HG03432 (cell line): Measurements from ENCODE around the gene LIMA1.
"Not testable (repeated sequence)": the region's sequence is repeated elsewhere in the genome, so short reads cannot be mapped to it uniquely, and the experiment has no call there.

Source experiments
- ATAC-seq: cut with Tn5 transposase; IDR thresholded peaks from one replicate; pipeline ENCODE4 v1.9.1; 2021; ENCODE audit warnings: mild to moderate bottlenecking, moderate library complexity; ENCODE audit not compliant: unreplicated experiment

LIMA1 gene

DNA sequence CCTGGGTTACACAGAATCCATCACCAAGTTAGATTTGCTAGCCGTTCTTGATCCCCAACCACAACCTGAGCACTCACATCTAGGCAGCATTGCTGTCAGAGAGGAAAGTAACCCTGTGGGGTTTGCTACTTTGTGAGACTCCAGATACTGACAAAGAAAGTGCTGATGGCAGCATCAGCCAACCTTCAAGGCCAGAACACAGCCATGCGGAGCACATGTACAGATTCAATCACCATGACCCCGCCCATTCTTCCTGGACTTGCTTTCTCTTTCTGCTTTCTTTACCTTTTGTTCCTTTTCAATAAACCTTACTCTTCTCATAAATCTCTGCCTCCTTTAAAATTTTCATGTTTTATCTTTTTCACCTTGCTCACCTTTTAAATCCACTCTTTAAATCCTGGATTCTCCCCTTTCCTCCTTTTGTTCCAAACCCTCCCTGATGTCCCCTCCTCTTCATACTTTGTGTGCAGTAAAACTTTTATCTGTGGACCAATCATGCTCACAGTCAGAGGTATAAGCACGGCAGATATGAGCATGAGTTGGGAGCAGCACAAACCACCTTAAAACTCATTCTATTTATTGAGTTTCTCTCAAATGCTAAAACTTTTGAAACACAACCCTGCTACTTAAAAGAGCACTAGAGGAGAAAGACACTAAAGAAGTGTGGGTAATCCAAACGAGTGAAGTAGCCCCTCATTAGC lies 94.3 kb downstream of the LIMA1 start:
- ATAC-seq, result no peak

DNA sequence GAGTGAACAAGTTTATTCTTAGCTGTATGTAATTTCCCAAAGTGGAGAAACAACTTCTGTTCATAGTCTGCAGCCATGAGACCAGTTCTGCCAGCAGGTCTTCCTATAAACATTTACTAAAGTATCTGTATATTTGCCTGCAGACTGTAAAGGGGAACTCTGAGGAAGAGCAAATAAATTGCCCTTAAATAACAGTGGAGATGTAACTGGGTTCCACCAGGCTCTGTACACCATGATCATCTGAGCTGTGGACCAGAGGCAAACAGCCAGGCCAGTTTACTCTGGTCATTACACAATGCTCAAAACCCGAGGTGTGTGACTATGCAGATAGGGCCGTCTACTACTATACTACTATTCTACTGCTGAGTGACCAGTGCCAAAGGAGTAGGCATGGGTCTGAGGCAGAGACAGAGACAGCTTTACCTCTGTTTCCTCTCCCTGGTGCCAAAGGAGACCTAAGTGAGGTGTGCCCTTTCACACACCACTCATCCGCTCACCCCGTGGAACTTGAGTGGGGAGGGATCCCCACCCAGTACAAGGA lies 95.0 kb downstream of the LIMA1 start:
- ATAC-seq, result no peak

DNA sequence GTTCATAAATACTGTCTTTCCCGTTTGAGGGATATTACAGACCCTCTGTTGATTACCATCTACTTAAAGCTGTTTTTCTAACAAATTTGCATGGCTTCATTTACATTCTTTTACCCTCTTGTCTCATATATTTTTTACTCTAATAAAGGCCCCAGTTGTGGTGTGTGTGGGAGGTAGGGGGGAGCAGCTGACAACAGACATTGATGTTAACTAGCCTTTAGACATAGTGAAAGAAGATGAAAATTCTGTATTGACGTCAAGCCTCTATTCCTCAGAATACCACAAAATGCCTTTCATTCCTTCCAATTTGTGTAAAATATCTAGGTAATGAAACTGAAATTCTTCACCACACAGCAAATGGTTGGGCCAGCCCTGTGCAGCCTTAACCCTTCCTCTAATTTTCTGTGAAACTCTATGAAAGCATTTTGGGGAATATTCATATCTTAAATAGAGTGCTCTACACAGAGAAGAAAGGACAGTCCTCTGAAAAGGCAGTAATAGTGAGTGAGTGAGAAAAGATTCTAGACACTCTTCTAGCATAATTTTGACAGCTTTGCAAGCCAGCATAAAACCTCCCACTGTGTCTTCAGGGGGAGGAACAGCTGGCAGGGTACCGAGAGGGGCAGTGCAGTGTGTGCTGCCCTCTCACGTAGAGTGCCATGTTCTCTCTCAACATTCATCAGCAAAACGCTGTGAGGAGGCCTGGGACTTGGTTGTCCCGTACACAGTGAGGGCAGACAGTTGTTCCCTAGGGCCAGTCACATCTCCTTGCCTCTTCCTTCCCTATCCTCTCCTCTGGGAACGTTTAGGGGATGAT lies 96.0 kb downstream of the LIMA1 start:
- peak; percentile 71 for ATAC-seq

DNA sequence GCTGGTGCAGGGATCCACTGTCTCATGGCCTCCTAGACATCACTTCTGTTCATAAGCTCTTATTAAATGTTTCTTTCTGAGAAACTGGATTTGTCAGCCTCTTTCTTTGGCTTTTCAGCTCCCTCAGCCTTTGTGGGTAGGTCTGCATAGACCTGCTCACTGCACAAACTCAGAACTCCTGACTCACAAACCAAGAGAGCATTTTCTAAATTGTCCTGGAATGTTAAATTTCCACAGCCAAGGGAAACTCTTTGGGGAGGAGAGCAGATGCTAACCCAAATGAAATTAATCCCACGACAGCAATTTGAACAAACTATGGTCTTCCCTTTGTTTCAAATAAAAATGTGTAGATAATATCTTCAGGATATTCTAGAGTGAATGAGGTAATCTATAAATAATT lies 96.6 kb downstream of the LIMA1 start:
- no peak for ATAC-seq

DNA sequence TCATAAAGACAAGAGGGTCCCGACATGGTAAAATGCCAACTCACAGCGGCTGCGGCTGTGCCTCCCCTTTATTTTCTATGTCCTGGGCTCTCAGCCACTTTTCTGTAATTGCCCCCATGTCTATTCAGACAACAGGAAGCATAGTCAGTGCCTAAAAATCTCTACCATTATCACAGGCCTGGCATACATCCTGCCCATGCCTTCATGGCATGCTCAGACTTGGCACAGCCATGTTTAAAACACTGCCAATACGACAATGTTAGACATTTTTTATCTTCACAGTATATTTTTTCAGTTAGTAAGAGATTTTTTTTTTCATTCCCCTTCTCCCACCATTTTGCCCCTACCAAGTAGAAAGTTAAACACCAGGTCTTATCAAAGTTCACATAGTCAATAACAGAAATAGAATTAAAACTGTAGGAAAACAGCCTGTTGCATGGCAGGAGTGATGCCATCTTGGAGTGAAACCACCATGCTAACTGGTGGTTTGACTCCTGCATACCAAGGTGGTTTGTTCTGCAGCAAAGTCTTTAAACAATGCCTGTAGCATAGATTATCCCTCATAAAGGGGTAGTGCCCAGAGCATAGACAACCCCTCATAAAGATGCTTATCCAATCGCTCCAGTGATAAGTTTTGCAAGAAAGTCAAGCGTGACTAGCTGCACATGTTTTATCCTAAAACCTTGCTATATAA lies 97.2 kb downstream of the LIMA1 start:
- ATAC-seq, result no peak

DNA sequence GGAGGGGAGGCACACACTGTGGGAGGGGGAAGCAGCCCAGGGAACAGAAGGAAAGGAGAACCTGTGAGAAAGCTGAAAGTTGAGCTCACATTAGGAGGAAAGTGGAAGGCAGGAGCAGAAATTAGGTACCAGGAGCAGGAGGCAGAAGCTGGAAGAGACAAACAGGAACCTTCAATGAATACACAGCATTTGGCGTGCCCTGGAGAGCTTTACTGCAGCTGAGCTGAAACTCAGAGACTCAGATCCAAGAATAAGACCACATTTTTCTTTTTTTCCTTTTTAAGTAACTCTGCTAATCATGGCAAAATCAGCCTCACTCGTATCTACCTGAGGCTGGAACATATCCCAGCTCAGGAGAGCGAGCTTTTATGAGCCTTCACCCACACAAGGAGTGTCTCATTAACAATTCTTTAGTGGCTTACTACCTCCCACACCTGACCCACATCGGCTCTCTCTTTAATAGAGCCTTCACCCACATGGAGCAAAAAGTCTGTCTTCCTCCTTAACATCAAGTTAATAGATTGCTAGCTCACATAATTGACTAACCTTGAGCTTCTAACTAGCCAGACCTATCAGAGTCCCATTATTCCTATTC lies 97.9 kb downstream of the LIMA1 start:
- ATAC-seq, result no peak

DNA sequence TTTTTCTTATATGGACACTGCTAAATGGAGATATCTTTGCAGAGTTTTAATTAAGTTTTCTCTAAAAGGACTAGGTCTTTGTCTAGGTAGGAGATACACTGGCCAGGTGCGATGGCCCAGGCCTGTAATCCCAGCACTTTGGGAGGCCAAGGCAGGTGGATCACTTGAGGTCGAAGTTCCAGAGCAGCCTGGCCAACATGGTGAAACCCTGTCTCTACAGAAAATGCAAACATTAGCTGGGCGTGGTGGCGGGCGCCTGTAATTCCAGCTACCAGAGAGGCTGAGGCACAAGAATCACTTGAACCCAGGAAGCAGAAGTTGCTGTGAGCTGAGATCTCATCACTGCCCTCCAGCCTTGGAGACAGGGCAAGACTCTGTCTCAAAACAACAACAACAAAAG lies 99.1 kb downstream of the LIMA1 start:
- no peak for ATAC-seq

DNA sequence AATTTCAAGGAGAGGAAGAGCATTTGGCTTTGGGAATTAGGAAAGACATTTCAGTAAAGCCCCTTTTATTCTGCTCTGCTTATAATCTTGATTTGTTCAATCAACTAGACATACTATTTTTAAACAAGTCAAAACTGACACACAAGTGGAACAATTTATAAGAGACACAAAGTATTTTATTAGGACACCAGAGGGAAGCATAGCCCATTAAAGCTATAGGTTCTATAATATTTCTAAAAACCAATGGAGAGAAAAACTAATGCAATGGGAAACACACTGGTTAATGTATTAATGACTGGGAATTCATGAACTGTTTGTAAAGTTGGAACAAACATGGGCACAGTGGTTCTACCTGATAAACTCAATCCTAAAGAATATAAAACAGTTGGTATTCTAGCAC lies 100.9 kb downstream of the LIMA1 start:
- no peak for ATAC-seq

DNA sequence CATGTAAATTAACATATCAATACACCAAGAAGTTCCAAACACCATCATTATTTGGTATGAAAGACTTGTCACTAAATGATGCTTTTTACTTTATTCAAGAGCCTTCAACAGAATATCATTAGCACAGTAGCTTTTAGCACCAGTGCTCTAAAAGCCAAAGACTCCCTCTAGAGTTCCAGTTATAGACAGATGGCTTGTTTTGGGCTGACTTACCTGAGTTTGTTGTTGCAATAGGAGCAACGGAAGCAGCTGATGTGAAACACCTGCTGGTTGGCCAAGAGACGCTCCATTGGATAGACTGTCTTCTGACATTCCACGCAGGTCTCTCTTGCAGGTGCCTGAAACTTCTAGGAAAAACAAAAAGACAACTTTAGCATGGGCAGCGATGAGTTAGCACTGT lies 101.6 kb downstream of the LIMA1 start:
- ATAC-seq, result no peak

DNA sequence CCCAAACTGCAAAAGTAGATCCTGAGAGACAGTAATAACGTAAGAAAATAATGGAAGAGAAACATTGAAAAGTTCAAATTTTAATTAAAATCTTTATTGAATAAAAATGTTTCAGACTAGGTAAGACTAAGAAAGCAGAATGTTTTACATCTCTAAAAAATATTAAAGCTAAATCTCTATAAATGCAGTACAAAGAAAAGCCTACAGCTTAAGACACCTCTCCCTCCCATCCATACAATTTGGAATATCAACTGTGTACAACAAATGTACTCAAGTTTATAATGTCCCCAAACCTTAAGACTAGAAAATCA lies 107.6 kb downstream of the LIMA1 start:
- ATAC-seq, result no peak

DNA sequence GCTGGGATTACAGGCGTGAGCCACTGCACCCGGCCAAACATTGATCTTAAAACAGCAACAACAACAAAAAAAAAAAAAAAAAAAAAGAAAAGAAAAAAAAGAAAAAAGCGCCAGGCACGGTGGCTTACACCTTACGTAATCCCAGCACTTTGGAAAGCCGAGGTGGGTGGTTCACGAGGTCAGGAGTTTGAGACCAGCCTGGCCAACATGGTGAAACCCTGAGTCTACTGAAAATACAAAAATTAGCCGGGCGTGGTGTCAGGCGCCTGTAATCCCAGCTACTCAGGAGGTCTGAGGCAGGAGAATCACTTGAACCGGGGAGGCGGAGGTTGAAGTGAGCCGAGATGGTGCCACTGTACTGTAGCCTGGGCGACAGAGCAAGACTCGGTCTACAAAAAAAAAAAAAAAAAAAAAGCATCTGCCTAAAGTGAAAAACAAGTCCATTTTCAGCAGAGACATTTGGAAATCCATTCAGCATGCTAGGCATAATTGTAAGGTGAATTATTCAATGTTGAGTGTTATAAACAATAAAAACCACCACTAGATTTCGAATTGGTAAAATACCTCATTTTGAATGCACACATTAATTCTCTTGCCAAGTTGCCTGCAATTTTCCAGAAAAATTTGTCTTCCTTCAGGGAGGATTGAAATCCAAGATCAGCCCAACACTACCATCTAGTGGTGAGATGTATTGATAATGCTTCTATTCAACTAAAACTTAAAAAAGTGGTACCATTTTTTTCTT lies 108.2 kb downstream of the LIMA1 start:
- ATAC-seq, result no peak

DNA sequence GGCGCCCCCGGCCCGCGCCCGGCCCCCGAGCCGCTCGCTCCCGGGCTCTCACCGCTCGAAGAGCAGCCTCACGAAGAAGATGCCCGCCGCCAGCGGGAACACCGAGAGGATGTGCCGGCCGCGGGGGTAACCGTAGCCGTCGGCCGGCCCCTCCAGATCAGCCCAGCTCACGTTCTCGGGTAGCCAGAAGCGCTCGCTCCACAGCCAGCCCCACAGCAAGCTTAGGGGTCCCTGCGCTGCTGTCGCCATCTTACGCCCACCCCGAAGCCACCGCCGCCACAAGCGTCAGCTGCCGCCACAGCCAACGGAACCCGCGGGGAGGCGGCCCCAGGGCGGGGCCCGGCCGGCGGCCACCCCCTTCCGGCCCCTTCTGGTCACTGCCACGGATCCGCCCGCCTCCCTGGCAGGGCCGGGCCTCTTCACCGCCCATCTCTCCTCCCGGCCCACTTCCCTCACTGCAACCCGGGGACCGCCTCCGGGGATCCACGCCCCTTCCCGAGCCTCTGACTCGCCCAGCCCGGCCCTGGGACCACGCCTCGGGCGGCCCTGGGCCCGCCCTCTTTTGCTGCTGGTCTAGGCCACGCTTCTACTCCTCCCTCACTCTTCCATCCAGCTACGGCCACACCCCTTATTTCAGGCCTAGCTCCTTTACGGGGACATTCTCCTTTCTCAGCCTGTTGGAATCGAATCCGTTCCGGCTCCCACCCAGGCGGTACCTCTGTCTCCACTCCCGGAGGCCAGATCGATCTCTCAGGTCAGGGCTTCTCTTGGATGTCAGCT lies 116.1 kb downstream of the LIMA1 start, which contains the start of gene CERS5:
TSS of gene CERS5 (minus strand) at position 321 of the 780 bp plus-strand sequence. CDS start at position 249, 72 bp downstream.
- ATAC-seq, result peak; percentile 98

DNA sequence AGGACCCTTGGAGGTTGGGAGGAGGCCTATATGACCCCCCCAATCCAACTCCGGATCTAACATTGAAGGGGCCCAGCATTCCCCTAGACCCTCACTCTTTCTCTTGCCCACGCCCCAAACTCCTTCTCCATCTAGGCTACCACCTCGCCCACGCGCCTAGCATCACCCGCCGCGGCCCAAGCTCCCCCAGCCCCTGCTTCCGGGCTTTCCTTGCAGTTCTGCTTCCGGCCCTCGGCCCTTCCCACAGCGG lies 116.6 kb downstream of the LIMA1 start:
- peak; percentile 46 for ATAC-seq

DNA sequence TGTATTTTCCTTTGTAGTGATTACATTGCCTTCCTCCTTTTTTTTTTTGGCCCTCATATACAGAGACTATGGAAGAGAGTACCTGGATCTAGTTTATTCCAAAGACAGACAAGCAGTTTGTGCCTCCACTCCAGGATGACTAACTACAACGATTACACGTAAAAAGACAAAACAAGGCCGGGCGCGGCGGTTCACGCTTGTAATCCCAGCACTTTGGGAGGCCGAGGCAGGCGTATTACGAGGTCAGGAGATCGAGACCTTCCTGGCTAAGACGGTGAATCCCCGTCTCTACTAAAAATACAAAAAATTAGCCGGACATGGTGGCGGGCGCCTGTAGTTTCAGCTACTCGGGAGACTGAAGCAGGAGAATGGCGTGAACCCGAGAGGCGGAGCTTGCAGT lies 118.4 kb downstream of the LIMA1 start:
- ATAC-seq, result no peak

DNA sequence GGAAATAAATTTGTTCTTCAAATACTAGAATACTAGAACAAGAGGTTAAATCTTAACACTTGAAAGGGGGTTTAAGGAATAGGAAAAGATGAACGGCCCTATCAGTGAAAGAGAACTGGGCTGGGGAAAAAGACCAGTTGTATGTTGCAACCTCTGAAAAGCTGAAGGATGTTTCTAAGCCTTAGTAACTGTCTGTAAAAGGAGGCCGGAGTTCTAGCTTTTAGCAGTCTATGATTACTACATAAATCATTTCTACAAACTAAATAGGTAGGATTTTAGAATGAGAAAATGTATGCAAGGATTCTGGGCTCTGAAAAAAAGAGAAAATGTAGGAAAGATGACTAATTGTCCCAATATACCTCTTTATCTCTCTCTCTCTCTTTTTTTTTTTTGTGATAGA lies 121.1 kb downstream of the LIMA1 start:
- ATAC-seq, result no peak

DNA sequence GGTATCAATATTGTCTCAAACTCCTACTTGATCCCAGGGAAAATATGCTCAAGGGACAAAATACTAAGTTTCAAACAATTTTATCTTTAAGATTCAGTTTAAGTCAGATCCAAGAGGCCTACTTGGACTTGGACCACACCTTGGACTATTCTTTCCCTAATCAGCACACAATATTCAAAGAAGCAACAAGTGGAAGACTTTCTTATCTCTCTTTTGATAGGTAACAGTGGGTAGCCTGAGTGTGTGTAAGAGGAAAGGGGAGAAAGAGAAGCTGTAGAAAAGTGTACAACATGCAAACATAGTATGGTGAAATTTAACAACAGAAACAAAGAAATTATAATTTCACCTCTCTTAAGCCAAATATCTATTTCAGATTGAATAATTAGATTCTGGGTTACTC lies 122.7 kb downstream of the LIMA1 start:
- no peak for ATAC-seq

DNA sequence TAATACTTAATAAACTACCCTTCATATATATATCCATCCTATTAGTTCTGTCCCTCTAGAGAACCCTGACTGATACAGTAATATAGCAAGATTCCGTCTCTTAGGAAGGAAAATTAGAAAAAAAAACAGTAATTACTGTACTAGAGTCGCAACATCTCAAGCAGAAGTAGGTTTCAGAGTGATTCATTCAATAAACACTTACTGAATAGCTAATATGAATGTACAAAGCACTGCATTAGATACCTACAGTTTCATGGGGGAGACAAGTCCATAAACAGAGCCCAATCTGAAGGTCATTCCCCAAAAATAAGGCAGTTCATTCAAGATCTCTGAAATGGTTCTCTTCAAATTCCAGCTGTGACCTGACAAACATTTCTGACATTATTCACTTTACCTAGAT lies 126.1 kb downstream of the LIMA1 start:
- no peak for ATAC-seq

DNA sequence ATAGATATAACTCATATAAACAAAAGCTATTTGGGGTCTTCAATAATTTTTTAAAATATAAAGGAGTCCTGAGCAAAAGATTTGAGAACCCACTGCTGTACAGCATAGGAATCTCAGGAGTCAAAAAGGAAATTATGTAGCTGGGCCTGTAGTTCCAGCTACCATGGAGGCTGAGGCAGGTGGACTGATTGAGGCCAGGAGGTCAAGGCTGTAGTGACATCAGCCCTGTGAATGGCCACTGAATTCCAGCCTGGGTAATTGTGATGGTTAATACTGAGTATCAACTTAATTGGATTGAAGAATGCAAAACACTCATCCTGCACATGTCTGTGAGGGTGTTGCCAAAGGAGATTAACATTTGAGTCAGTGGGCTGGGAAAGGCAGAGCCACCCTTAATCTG lies 126.7 kb downstream of the LIMA1 start:
- no peak for ATAC-seq

DNA sequence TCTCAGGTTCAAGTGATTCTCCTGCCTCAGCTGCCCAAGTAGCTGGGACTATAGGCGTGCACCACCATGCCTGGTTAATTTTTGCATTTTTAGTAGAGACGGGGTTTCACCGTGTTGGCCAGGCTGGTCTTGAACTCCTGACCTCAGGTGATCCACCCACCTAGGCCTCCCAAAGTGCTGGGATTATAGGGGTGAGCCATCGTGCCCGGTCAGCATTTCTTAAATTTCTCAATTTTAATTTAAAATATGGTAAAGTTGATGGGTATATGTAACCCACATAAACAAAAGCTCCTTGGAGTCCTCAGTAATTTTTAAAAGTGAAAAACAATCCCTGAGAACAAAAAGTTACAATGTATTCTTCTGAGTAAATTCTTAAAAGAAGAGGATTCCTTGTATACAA lies 128.4 kb downstream of the LIMA1 start:
- not testable (repeated sequence) for ATAC-seq

DNA sequence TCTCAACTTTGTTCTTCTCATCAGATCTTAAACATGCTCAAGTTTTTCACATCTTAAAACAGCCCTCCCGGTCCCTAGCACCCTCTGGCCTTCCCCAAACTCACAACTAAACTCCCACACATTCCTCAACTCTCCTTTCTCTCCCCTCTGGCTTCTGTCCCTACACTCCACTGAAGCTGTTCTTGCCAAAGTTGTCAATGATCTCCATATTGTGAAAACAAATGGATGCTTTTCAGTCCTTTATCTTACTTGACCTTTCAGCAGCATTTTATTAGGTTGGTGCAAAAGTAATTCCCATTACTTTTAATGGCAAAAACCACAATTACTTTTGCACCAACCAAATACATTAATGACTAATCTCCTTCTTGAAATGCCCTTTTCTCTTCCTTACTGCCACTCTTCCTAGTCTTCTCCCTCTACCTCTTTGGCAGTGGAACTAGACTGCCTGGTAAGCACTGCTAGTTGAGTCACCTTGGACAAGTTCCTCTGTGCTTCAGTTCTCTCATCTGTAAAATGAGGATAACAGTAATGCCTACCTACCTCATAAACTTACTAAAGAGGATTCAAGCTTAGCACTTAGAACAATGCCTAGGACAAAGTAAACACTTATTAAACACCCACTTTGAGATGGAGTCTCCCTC lies 132.2 kb downstream of the LIMA1 start:
- ATAC-seq, result no peak
